GM11168 (cell line): Measurements from ENCODE around the gene GZMM.

Source experiments
- in situ Hi-C: fragments of 300-500 bp; cut with MboI; formaldehyde crosslinking; loops from one replicate; pipeline ENCODE4 v1.12.0; 2022; ENCODE audit warnings: low sequenced_read_pairs; ENCODE audit not compliant: unreplicated experiment

The GZMM gene

GRCh38 chr19:593055-593454 is 49.2 kb downstream of the GZMM start:
- in situ Hi-C loops, result loop anchor here (25.0 kb wide), 1 partner anchor 144 kb away; no protein-coding TSS in a partner anchor

DNA sequence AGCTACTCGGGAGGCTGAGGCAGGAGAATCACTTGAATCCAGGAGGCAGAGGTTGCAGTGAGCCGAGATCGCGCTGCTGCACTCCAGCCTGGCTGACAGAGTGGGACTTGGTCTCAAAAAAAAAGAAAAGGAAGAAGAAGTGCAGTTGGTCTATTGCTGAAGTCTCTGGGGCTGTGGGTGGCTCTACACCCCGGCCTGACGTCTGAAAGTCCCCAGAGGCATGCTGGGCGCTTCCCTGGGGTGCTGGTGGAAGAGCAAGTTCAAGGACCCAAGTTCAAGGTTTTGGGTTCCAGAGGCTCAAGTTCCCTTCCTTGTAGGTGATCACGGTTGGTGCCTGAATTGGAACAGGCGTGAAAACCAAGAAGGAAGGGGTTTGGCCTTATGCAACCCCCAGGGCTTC is 49.7 kb downstream of the GZMM start:
- in situ Hi-C loops, result loop anchor here (25.0 kb wide), 1 partner anchor 144 kb away; no protein-coding TSS in a partner anchor

- in situ Hi-C loops, result loop anchor here (25.0 kb wide), 1 partner anchor 143 kb away; no protein-coding TSS in a partner anchor
Measured at GRCh38 chr19:594265-594870, 50.5 kb downstream of the GZMM start.

- in situ Hi-C loops, result loop anchor here (25.0 kb wide), 1 partner anchor 142 kb away; no protein-coding TSS in a partner anchor
Measured at GRCh38 chr19:595326-596262, 51.7 kb downstream of the GZMM start.

- in situ Hi-C loops, result loop anchor here (25.0 kb wide), 1 partner anchor 141 kb away; no protein-coding TSS in a partner anchor
Measured at GRCh38 chr19:596263-596655, 52.4 kb downstream of the GZMM start.

DNA sequence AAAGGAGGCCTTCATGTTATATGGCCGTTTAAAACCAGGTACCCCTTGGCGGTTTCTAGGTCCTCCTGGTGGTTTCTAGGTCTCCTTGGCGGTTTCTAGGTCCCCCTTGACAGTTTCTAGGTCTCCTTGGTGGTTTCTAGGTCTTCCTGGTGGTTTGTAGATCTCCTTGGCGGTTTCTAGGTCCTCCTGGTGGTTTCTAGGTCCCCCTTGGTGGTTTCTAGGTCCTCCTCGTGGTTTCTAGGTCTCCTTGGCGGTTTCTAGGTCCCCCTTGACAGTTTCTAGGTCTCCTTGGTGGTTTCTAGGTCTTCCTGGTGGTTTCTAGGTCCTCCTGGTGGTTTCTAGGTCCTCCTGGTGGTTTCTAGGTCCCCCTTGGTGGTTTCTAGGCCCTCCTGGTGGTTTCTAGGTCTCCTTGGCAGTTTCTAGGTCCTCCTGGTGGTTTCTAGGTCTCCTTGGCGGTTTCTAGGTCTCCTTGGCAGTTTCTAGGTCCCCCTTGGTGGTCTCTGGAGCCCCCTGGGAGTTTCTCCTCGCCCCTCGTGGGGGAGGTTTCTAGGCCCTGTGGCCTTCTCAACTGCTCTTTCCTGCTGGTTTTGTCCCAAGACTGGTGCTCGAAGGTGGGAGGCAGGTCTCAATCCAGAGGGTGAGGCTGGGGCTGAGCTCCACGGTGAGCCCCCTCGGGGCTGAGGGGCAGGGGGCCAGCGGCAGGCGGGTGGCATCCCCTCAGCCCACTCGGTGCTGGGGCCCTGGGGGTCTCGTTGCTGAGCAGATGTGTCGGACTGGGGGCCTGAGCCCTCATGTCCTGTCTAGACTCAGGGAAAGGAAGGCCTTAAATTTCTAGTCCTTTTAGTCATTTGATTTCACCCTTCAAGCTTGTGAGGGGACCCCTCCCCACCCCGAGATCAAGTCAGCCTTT is 53.8 kb downstream of the GZMM start:
- in situ Hi-C loops, result loop anchor here (25.0 kb wide), 1 partner anchor 140 kb away; no protein-coding TSS in a partner anchor
